Spinal cord (tissue), 10 donors: ENCODE data around the gene SUPT3H. TPM values are rescaled to one million over a fixed set of nuclear protein-coding genes. Genes with fewer than 3 reads are reported as not detected.
A peak's percentile ranks its signal among the peaks of the same experiment; 100 is the strongest.

Experiments
- DNase-seq, 6 donors: peaks; one replicate each; pipeline versions ENCODE4 v3.0.0 to v3.0.0-alpha.2; 2013 to 2015; ENCODE audit warnings: low spot score in 6 of 6, low read depth in 4 of 6
- H3K27ac ChIP-seq: one replicate; pipeline ENCODE4 v1.5.1; 2013; ENCODE audit warnings: low read depth, low read length, control low read depth
- H3K27me3 ChIP-seq: one replicate; pipeline ENCODE4 v1.6.1; 2013; ENCODE audit warnings: low read length; ENCODE audit not compliant: control insufficient read depth, insufficient read depth
- H3K36me3 ChIP-seq: one replicate; pipeline ENCODE4 v1.6.1; 2013; ENCODE audit warnings: low read length; ENCODE audit not compliant: control insufficient read depth, insufficient read depth
- H3K4me1 ChIP-seq: one replicate; pipeline ENCODE4 v1.6.1; 2013; ENCODE audit warnings: low read length; ENCODE audit not compliant: control insufficient read depth, insufficient read depth
- H3K4me3 ChIP-seq: one replicate; pipeline ENCODE4 v1.5.1; 2013; ENCODE audit warnings: low read depth, low read length, control low read depth
- H3K9me3 ChIP-seq: one replicate; pipeline ENCODE4 v1.6.1; 2013; ENCODE audit warnings: low read length; ENCODE audit not compliant: control insufficient read depth, insufficient read depth
- WGBS: methylation state at CpG from one replicate; pipeline ENCODE4 v1.1.5; 2013; ENCODE audit warnings: missing lambda C conversion rate; ENCODE audit not compliant: insufficient coverage; 5-methylcytosine and 5-hydroxymethylcytosine counted together
- polyA plus RNA-seq, 2 donors: library from polyadenylated mRNA; unstranded; fragments of 120-200 nt; gene quantifications; one replicate each; pipeline ENCODE4 v1.2.1, GENCODE V29; 2013; ENCODE audit not compliant: insufficient read length in 2 of 2
- total RNA-seq, 2 donors: library from RNA; depleted of rRNA in 1 of 2; stranded (reverse); fragments of 120-200 nt in 1 of 2; fragments of >200 nt in 1 of 2; gene quantifications; one replicate each; pipeline versions ENCODE4 v1.2.3 to v1.2.4, GENCODE V29; 2013 to 2014
- donor health status: healthy.

SUPT3H gene
- total and polyA plus RNA-seq, 4 donors: 12.2 to 27.7 (median 18.2) TPM

GRCh38 chr6:45420083-45420908 lies 42.6 kb upstream of the SUPT3H start:
- Histone ChIP-seq H3K27ac (no peak overlapping the region), H3K36me3 (no peaks in the 10 kb centered on the region), H3K4me1 (peaks cover 46% of the 10 kb centered on the region), H3K9me3 (no peaks in the 10 kb centered on the region), H3K4me3 (peak overlapping the region; percentile 55), H3K27me3 (peaks cover 89% of the 10 kb centered on the region)
- DNase-seq: peak in 2 of 6 donors; percentile 48 to 54
- WGBS: 3% methylated on average over 33 of the region's 40 CpGs

GRCh38 chr6:45419571-45420082 lies 41.9 kb upstream of the SUPT3H start:
- Histone ChIP-seq H3K9me3 (no peaks in the 10 kb centered on the region), H3K36me3 (no peaks in the 10 kb centered on the region), H3K4me3 (peak overlapping the region; percentile 55), H3K4me1 (peaks cover 46% of the 10 kb centered on the region), H3K27me3 (peaks cover 89% of the 10 kb centered on the region), H3K27ac (no peak overlapping the region)
- WGBS: 2% methylated on average over 32 of the region's 38 CpGs
- DNase-seq: peak in 3 of 6 donors; percentile 9 to 71 (median 59)

- no peaks in the 10 kb centered on the region for H3K9me3 ChIP-seq
- H3K36me3 ChIP-seq: no peaks in the 10 kb centered on the region
- H3K27me3 ChIP-seq: peaks cover 69% of the 10 kb centered on the region
- DNase-seq: no peak
- H3K4me1 ChIP-seq: peaks cover 26% of the 10 kb centered on the region
- no CpG with 5 or more reads among the region's 2 CpGs for WGBS
- no peak overlapping the region for H3K4me3 ChIP-seq
- H3K27ac ChIP-seq: no peak overlapping the region
Observed at GRCh38 chr6:45417436-45417835, 39.7 kb upstream of the SUPT3H start.

GRCh38 chr6:45416700-45417099 lies 39.0 kb upstream of the SUPT3H start:
- no peak for DNase-seq
- no CpG with 5 or more reads among the region's 2 CpGs for WGBS
- H3K36me3 ChIP-seq: no peaks in the 10 kb centered on the region
- H3K4me1 ChIP-seq: peaks cover 20% of the 10 kb centered on the region
- no peak overlapping the region for H3K4me3 ChIP-seq
- no peak overlapping the region for H3K27ac ChIP-seq
- H3K9me3 ChIP-seq: no peaks in the 10 kb centered on the region
- H3K27me3 ChIP-seq: peaks cover 63% of the 10 kb centered on the region

GRCh38 chr6:45415788-45416518 lies 38.2 kb upstream of the SUPT3H start:
- DNase-seq: no peak
- H3K9me3 ChIP-seq: no peaks in the 10 kb centered on the region
- no peaks in the 10 kb centered on the region for H3K36me3 ChIP-seq
- H3K27ac ChIP-seq: no peak overlapping the region
- no peak overlapping the region for H3K4me3 ChIP-seq
- WGBS: 100% methylated on average over 1 of the region's 3 CpGs
- peaks cover 15% of the 10 kb centered on the region for H3K4me1 ChIP-seq
- H3K27me3 ChIP-seq: peaks cover 56% of the 10 kb centered on the region

- H3K27me3 ChIP-seq: peaks cover 49% of the 10 kb centered on the region
- H3K36me3 ChIP-seq: no peaks in the 10 kb centered on the region
- peaks cover 11% of the 10 kb centered on the region for H3K4me1 ChIP-seq
- no peak for DNase-seq
- no peak overlapping the region for H3K27ac ChIP-seq
- H3K4me3 ChIP-seq: no peak overlapping the region
- 33% methylated on average over 2 of the region's 2 CpGs for WGBS
- no peaks in the 10 kb centered on the region for H3K9me3 ChIP-seq
Observed at GRCh38 chr6:45415315-45415714, 37.6 kb upstream of the SUPT3H start.

GRCh38 chr6:45411959-45412358 lies 34.2 kb upstream of the SUPT3H start:
- DNase-seq: no peak
- no CpG with 5 or more reads among the region's 5 CpGs for WGBS
- Histone ChIP-seq H3K9me3 (no peaks in the 10 kb centered on the region), H3K27ac (no peak overlapping the region), H3K4me1 (no peaks in the 10 kb centered on the region), H3K4me3 (no peak overlapping the region), H3K36me3 (no peaks in the 10 kb centered on the region), H3K27me3 (peaks cover 18% of the 10 kb centered on the region)

DNA sequence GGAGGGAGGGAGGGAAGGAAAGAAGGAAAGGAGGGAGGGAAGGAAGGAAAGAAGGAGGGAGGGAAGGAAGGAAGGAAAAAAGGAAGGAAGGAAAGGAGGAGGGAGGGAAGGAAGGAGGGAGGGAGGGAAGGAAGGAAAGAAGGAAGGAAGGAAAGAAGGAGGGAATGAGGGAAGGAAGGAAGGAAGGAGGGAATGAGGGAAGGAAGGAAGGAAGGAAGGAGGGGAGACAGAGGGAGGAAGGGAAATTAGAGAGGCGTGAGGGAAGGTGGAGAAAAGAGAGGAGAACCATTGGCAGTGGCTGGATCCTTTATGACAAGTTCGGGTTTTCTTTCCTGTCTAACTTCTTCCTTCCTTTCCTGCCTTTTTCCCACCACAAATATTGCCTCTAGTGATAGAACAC lies 22.3 kb upstream of the SUPT3H start:
- H3K27ac ChIP-seq: no peak overlapping the region
- H3K4me1 ChIP-seq: no peaks in the 10 kb centered on the region
- no CpG with 5 or more reads among the region's 2 CpGs for WGBS
- H3K9me3 ChIP-seq: no peaks in the 10 kb centered on the region
- DNase-seq: no peak
- no peaks in the 10 kb centered on the region for H3K27me3 ChIP-seq
- no peaks in the 10 kb centered on the region for H3K36me3 ChIP-seq
- H3K4me3 ChIP-seq: no peak overlapping the region

DNA sequence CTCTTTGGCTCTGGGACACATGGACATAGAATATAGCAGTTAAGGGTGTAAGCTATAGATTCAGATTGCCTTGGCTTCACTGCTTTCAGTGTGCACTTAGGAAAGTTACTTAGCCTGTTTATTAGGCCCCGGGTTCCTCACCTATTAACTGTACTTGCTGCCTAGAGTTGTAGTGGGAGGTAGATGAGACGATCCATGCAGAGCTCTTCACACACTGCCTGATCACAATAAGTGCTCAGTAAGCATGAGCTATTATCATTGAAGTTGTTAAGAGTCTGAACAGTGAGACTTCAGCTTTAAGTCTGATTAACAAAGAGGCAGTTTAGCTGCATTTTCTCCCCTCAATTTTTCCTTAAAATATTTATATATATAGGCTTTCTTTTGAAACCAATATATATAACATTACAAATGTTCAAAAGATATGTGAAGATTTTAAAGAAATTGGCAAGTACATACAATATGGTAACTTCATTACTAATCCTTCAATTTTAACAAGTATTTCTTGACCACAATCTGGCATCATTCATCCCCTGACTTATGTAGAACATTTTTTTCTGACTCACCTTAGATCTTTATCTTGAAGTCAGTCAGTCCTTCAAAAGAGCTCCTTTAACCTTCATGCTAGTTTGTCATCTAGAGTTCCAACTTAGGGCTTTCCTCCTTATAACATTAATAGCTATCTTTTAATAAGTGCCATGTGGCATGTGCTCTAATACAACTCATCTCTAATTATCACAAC lies 20.5 kb upstream of the SUPT3H start:
- H3K4me1 ChIP-seq: no peaks in the 10 kb centered on the region
- no peak overlapping the region for H3K27ac ChIP-seq
- H3K36me3 ChIP-seq: no peaks in the 10 kb centered on the region
- H3K9me3 ChIP-seq: no peaks in the 10 kb centered on the region
- H3K27me3 ChIP-seq: no peaks in the 10 kb centered on the region
- WGBS: no CpG with 5 or more reads among the region's 2 CpGs
- H3K4me3 ChIP-seq: no peak overlapping the region
- peak in 1 of 6 donors; percentile 9 for DNase-seq
